A549 (cell line): ENCODE results near the gene WSCD2.

ENCODE experiments used
- CTCF ChIP-seq: fragments of >200 bp; sonication (Bioruptor Twin); formaldehyde crosslinking; IDR thresholded peaks from 3 replicates; pipeline ENCODE4 v1.5.1; 2016
- RCOR1 ChIP-seq: fragments of 150-350 bp; IDR thresholded peaks from 2 replicates; pipeline ENCODE4 v1.6.1; 2014; ENCODE audit warnings: antibody characterized with exemption, low read length, low read depth
- SREBF2 ChIP-seq: fragments of 450-650 bp; IDR thresholded peaks from 2 replicates; pipeline ENCODE4 v1.6.1; 2014; ENCODE audit warnings: mild to moderate bottlenecking, moderate library complexity

GRCh38 chr12:108218921-108219320 lies 89.8 kb downstream of the WSCD2 start:
- TF ChIP-seq CTCF (no peak), SREBF2 (no peak), RCOR1 (no peak)
